Endothelial cell of umbilical vein (primary cell): ENCODE results near the gene WLS.

Experiments used
- CTCF ChIP-seq, 2 donors: IDR thresholded peaks; 1 replicate in 1 of 2; 2 replicates in 1 of 2; pipeline ENCODE4 v1.5.1; 2011; ENCODE audit warnings: low read length in 2 of 2, mild to moderate bottlenecking in 2 of 2, moderate library complexity in 2 of 2, control low read depth in 1 of 2, inconsistent platforms in 1 of 2, low read depth in 1 of 2; ENCODE audit not compliant: insufficient read depth in 1 of 2; ENCODE audit errors: extremely low read depth in 1 of 2
- EZH2 ChIP-seq: IDR thresholded peaks from 2 replicates; pipeline ENCODE4 v1.6.1; 2012; ENCODE audit warnings: borderline replicate concordance, low read depth, mild to moderate bottlenecking, moderate library complexity, low read length, inconsistent platforms; ENCODE audit not compliant: severe bottlenecking
- FOS ChIP-seq: IDR thresholded peaks from 2 replicates; pipeline ENCODE4 v1.6.1; 2011; ENCODE audit warnings: mild to moderate bottlenecking, low read length, moderate library complexity, borderline replicate concordance; ENCODE audit not compliant: insufficient read depth
- JUN ChIP-seq: IDR thresholded peaks from 2 replicates; pipeline ENCODE4 v1.6.1; 2011; ENCODE audit warnings: borderline replicate concordance, low read depth; ENCODE audit not compliant: insufficient read length, insufficient read depth
- MYC ChIP-seq: IDR thresholded peaks from one replicate; pipeline ENCODE4 v1.6.1; 2011; ENCODE audit warnings: mild to moderate bottlenecking, low read depth, low read length
- POLR2A ChIP-seq: IDR thresholded peaks from 2 replicates; pipeline ENCODE4 v1.6.1; 2012; ENCODE audit warnings: low read depth, mild to moderate bottlenecking, control low read depth, low read length
- POLR2AphosphoS5 ChIP-seq: IDR thresholded peaks from 2 replicates; pipeline ENCODE4 v1.6.1; 2012; ENCODE audit warnings: low read depth, mild to moderate bottlenecking, control low read depth, low read length, moderate library complexity; ENCODE audit not compliant: insufficient read depth

DNA sequence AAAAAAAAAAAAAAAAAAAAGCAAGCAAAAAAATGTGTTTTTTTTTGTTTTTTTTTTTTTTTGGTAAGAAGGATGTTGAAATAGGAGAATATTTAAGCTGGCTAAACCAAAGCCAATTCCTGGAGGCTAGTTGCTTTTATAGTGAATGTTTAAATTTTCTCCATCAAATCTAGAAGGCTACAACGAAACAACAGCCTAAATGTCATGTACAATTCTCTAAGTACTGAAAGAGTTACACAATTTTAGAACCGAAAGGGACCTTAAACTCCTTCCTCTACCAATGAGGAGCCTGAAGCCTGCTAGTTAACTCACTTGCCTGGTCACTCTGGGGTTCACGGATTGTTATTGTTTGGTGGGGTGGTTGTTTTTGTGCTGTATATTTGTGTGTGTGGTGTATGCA is 3.5 kb downstream of the WLS start:
- TF ChIP-seq JUN (no peak), CTCF (IDR thresholded peaks at IDR 0.05; ENCODE audit: extremely low read depth in 1 of 2, insufficient read depth in 1 of 2, low read depth in 1 of 2, low read length in 2 of 2) (no peak), POLR2A (no peak), EZH2 (no peak), POLR2AphosphoS5 (no peak), FOS (no peak), MYC (no peak)
